GM18526 (cell line): ENCODE data around the gene CD163L1.

Experiments
- POLR2A ChIP-seq: IDR thresholded peaks from 3 replicates; pipeline ENCODE4 v1.6.1; 2011; ENCODE audit not compliant: insufficient read length; ENCODE audit errors: extremely low read depth

Gene CD163L1

DNA sequence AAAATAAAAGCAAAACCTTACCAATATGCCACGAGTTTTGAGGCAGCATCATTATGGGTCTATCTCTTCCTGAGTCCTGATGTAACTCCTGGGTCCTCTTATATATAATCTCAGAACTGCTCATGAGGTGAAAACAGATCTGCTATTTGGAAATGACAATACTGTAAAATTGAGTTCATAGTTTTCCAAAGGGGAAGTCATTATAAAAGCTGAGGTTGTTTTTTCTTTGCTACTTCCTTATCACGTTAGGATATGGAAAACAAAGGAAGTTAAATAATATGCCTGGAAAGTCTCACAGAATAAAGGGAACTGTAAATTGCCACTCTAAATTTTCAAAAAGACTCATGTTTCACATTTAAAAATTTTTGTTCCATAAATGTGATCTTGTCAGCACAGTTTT is at the start of gene CD163L1:
TSS of gene CD163L1 (minus strand) at position 78 of the 400 bp plus-strand sequence. CDS start at position 52, 26 bp downstream.
- TF ChIP-seq POLR2A, result no peak

GRCh38 chr12:7493006-7493405 is 49.1 kb upstream of the CD163L1 start:
- TF ChIP-seq POLR2A, result no peak

DNA sequence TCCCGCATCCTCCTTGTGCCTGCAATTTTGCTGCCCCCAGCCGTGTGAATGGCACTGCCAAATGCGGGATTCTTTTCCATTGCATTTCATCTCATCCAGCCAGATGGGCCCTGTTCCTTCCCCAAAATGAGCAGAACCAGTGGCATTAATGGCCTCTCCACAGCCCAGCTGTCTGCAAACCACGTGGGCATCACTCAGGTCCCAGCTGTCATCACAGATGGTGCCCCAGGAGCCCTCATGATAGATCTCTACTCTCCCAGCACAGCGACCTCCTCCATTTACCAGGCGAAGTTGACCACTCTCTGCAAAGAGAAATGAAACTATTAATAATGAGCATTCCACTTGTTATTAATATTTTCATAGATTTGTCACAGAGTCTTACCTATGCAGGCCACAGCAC is 42.6 kb upstream of the CD163L1 start:
- no peak for TF ChIP-seq POLR2A

DNA sequence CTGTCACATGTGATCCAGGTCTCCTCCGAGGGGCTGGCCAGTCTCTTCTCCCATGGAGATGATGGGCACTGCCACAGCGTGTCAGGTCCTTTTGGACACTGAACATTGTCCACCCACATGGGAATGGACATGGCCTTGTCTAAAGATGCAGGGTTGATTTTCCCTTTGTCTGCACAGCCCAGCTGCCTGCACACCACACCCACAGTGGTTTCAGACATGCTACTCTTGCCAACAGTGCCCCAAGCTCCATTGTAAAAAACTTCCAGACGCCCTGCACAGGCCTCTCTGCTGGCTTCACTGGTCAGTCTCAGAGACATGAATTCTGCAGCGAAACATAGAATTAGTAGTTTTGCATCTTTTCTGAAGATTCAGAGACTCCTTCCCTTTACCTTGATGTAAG is 41.1 kb upstream of the CD163L1 start:
- TF ChIP-seq POLR2A, result no peak

DNA sequence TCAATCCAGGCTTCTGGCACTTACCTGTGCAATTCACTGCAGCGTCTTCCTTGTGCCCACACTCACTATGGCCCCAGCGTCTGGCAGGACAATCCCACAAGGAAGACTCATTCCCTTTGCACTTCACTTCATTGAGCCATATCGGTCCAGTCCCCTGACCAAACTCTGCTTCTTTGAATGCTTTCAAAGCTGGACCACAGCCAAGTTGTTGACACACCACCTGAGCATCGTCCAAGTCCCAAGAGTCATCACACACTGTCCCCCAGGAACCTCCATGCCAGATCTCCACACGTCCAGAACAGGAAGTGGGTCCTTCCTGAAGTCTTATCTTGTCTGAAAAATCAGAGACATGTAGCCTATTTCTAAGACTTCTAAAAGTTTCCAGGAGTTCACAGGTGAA is 39.4 kb upstream of the CD163L1 start:
- TF ChIP-seq POLR2A, result no peak

DNA sequence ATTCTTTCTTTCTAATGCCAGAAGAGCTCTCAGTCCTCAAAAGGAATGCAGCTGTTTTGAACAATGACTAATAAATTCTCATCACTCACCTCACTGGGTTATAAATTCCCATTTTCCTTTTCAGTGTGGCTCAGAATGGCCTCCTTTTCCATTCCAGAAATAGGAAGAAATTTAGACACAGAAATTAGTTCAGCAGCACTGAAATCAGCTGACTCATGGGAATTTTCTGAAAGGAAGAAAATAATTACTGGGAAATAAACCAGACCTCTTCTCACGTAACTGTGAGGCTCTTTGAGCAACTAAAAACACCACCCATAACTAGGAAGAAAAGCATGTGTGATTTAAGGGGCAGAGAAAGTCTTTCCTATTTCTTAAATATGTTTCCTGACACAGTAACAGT is 35.8 kb upstream of the CD163L1 start:
- no peak for TF ChIP-seq POLR2A

DNA sequence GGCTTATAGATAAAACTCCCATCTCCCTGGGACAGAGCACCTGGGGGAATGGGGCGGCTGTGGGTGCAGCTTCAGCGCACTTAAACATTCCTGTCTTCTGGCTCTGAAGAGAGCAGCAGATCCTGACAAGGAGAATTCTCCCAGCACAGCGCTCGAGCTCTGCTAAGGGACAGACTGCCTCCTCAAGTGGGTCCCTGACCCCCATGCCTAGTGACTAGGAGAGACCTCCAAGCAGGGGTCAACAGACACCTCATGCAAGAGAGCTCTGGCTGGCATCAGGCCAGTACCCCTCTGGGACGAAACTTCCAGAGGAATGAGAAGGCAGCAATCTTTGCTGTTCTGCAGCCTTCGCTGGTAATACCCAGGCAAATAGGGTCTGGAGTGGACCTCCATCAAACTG is 28.1 kb upstream of the CD163L1 start:
- TF ChIP-seq POLR2A, result no peak

DNA sequence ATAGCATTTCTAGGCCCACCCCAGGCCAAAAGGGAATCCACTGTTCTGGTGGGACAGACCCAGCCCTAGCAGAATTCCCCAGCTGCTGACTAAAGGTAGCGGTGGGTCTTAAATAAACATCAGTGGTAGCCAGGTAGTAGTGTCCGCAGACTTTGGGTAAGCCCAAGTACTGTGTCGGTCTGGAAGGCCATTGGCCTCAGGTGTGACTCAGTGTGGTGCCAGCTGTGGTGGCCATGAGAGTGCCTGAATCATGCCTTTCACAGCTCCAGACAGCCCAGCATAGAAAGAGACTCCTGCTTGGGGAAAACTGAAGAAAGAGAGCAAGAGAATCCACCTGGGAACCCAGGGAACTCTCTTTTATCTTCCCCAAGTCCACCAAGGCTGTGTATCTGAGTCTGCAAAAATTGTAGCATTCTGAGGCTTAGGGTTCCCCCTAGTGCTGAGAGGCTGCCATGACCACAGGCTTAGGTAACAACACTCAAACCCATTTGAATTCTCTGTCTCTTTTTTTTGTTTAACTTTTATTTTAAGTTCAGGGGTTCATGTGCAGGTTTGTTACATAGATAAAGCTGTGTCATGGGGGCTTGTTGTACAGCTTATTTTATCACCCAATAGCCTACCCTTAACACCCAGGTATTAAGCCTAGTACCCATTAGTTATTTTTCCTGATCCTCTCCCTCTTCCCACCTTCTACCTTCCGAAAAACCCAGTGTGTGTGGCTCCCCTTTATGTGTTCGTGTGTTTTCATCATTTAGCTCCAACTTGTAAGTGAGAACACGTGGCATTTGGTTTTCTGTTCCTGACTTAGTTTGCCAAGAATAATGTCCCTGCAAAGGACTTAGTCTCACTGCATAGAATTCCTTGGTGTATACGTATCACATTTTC is 16.7 kb upstream of the CD163L1 start:
- no peak for TF ChIP-seq POLR2A

DNA sequence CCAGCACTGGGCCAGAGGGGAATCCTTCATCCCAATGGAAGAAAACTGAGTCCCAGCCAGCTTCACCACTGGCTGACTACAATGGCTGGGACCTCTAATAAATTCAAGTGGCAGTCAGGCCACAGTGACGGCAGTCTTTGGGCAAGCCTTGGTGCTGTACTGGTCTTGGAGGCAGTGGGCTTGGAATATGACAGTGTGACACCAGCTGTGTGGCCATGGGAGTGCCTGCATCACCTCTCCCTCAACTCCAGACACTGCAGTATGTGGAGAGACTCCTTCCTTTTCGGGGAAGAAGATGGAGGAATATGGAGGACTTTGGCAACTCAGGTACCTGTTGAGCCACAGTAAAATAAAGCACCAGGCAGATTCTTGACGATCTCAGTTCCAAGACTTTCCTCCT is 16.0 kb upstream of the CD163L1 start:
- TF ChIP-seq POLR2A, result no peak

DNA sequence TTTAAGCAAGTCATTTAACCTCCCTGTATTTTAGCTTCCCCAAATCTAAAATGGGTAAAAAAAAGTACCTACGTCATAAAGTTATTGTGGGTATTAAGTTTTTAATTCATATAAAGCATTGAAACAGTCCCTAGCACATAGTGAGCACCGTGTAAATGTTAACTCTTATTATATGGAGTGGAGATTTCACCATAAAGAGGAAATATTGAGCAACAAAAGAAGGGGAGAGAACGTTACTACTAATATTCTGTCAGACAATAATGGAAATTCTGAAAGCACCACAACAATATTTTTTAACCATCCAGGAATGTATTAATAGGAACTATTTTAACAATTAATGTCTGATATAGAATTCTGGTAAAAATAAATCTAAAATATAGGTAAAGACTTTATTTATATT is 7.8 kb upstream of the CD163L1 start:
- no peak for TF ChIP-seq POLR2A

DNA sequence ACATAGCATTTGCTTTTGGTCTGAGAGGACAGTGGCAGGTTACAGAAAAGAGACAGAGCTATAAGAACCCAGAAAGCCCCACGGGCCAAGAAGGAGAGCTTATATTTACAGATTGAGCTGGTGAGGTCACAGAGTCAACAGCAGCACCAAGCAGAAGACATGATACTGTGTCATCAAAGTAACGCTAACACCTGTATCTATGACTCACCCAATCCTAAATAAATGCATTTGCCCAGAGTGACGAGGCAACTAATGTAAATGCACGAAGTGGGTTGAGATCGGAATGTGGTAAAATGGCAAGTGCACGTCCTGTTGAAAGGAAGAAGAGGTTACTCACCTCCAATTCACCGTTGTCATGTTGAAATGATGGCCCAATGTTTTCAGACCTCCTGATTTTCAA is 6.7 kb upstream of the CD163L1 start:
- TF ChIP-seq POLR2A, result no peak

DNA sequence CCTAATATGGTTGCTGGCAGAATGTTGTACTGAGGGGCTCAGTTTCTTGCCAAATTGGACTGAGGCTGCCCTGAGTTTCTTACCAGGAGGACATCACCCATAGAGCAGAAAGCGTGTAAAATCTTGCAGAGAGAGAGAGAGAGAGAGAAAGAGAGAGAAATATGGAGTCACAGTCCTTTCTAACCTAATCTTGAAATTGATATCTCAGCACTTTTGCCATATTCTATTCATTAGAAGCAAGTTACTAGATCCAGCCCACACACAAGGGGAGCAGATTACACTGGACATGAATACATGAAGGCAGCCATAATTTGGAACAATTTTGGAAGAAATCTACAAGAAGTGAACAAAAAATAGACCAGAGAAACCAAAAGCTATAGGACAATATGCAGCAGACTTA is 4.1 kb upstream of the CD163L1 start:
- no peak for TF ChIP-seq POLR2A

- no peak for TF ChIP-seq POLR2A
Observed at GRCh38 chr12:7444537-7444936, 584 bp upstream of the CD163L1 start.

- TF ChIP-seq POLR2A, result no peak
Observed at GRCh38 chr12:7441216-7441615, 2.7 kb downstream of the CD163L1 start.

DNA sequence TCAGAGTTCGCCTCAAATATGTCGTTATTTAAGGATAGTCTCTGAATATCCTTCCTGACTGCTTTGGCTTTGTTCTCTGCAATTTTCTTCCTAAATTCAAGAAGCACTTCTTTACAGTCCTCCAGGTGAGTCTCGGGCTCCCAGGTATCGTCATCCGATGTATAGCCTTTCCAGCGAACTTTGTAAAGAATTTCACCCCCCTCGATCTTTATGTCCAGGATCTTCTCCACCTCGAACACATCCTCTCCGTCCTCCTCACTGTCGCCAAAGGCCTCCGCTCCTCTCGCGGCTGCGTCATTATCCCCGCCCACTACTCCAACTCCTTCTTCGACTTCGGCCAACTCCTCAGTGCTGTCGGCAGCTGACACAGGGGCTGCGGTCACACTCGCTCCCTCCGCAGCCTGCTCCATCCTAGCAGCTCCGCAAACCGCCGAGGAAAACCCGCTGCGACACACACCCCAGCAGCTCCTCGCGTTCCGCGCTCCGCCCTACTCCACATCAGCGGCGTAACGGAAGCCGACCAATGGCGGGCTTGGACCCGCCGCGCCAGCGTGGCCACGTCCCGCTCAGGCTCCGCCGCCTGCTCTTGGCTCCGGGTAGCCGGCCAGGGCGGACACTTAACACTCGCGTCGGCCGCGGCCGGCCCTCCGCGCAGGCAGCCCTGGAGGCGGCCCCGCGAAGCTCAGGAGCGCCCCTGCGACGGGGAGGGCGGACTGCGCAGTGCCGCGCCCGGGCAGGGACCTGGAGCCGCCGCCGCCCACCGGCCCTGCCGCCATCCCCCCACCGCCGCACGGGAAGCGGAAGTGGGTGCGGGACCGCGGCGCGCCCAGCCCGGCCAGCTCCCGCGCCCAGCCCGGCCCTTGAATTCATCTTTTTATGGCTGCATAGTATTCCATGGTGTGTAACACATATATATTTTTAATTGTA is 4.1 kb downstream of the CD163L1 start:
- no peak for TF ChIP-seq POLR2A

GRCh38 chr12:7434670-7435069 is 9.3 kb downstream of the CD163L1 start:
- TF ChIP-seq POLR2A, result no peak

- TF ChIP-seq POLR2A, result no peak
Observed at GRCh38 chr12:7433276-7433822, 10.6 kb downstream of the CD163L1 start.
